Measurements from ENCODE around the gene GRPEL1. TPM values are rescaled to one million over a fixed set of nuclear protein-coding genes. Genes with fewer than 3 reads are reported as not detected.

The GRPEL1 gene
- total RNA-seq, 2 experiments from 2014 or later, result 34.8 to 35.4 TPM

GRCh38 chr4:7070729-7071511 lies 3.1 kb upstream of the GRPEL1 start:
- CTCF ChIA-PET, result interaction anchor here (0.6 to 13.8 kb wide), 22 partner anchors 9 to 412 kb away, joined by 3 to 128 read pairs (median 4); partner anchors contain the start of genes BLOC1S4 and TADA2B
- DNase-seq, result peak; percentile 89
- Mint-ChIP-seq H3K4me3 (peak overlapping the region; percentile 33), H3K27ac (peak overlapping the region; percentile 77), H3K4me1 (peaks cover 33% of the 10 kb centered on the region), H3K9me3 (no peaks in the 10 kb centered on the region), H3K27me3 (peaks cover 11% of the 10 kb centered on the region), H3K36me3 (ENCODE audit: low read depth) (peaks cover 9% of the 10 kb centered on the region)
- POLR2A ChIA-PET, result no interaction called here

- DNase-seq, result no peak
- CTCF ChIA-PET, result interaction anchor here (0.9 to 13.8 kb wide), 9 partner anchors 10 to 349 kb away, joined by 3 to 128 read pairs (median 5); partner anchors contain the start of gene TADA2B
- peaks cover 11% of the 10 kb centered on the region for H3K27me3 Mint-ChIP-seq
- H3K4me3 Mint-ChIP-seq, result peak overlapping the region; percentile 92
- POLR2A ChIA-PET, result interaction anchor here (0.6 kb wide), 1 partner anchor 169 kb away, joined by 5 read pairs; no protein-coding TSS in a partner anchor
- no peaks in the 10 kb centered on the region for H3K9me3 Mint-ChIP-seq
- H3K4me1 Mint-ChIP-seq, result peaks cover 47% of the 10 kb centered on the region
- H3K27ac Mint-ChIP-seq, result peak overlapping the region; percentile 94
- H3K36me3 Mint-ChIP-seq (ENCODE audit: low read depth), result peaks cover 14% of the 10 kb centered on the region
These were observed 1.0 kb upstream of the GRPEL1 start for GRCh38 chr4:7068883-7069282.

- POLR2A ChIA-PET, result interaction anchor here (0.6 to 1.4 kb wide), 3 partner anchors 69 to 169 kb away, joined by 3 to 14 read pairs (median 5); partner anchors contain the start of gene TBC1D14
- Mint-ChIP-seq H3K27ac (peak overlapping the region; percentile 94), H3K9me3 (no peaks in the 10 kb centered on the region), H3K4me1 (peaks cover 49% of the 10 kb centered on the region), H3K27me3 (peaks cover 11% of the 10 kb centered on the region), H3K36me3 (ENCODE audit: low read depth) (peaks cover 19% of the 10 kb centered on the region), H3K4me3 (peak overlapping the region; percentile 92)
- CTCF ChIA-PET, result interaction anchor here (0.5 to 13.8 kb wide), 8 partner anchors 13 to 348 kb away, joined by 3 to 128 read pairs (median 4); partner anchors contain the start of gene TADA2B
- DNase-seq, result no peak
These were observed 497 bp upstream of the GRPEL1 start for GRCh38 chr4:7068279-7068842.

GRCh38 chr4:7067126-7067451 lies 775 bp downstream of the GRPEL1 start:
- peaks cover 23% of the 10 kb centered on the region for H3K36me3 Mint-ChIP-seq (ENCODE audit: low read depth)
- DNase-seq, result no peak
- POLR2A ChIA-PET, result interaction anchor here (0.9 to 1.4 kb wide), 2 partner anchors 24 to 68 kb away, joined by 3 to 5 read pairs; partner anchors contain the start of gene TADA2B
- no peaks in the 10 kb centered on the region for H3K9me3 Mint-ChIP-seq
- H3K4me1 Mint-ChIP-seq, result peaks cover 49% of the 10 kb centered on the region
- peaks cover 3% of the 10 kb centered on the region for H3K27me3 Mint-ChIP-seq
- peak overlapping the region; percentile 92 for H3K4me3 Mint-ChIP-seq
- CTCF ChIA-PET, result interaction anchor here (0.6 to 13.8 kb wide), 10 partner anchors 12 to 778 kb away, joined by 3 to 128 read pairs (median 3); partner anchors contain the start of gene TADA2B
- H3K27ac Mint-ChIP-seq, result peak overlapping the region; percentile 90

- peaks cover 49% of the 10 kb centered on the region for H3K4me1 Mint-ChIP-seq
These were observed 1.4 kb downstream of the GRPEL1 start for GRCh38 chr4:7066493-7066892.

GRCh38 chr4:7066006-7066405 lies 1.9 kb downstream of the GRPEL1 start:
- no peaks in the 10 kb centered on the region for H3K9me3 Mint-ChIP-seq
- POLR2A ChIA-PET, result no interaction called here
- H3K36me3 Mint-ChIP-seq (ENCODE audit: low read depth), result peaks cover 33% of the 10 kb centered on the region
- DNase-seq, result no peak
- peak overlapping the region; percentile 90 for H3K27ac Mint-ChIP-seq
- peak overlapping the region; percentile 92 for H3K4me3 Mint-ChIP-seq
- CTCF ChIA-PET, result interaction anchor here (0.7 to 13.8 kb wide), 3 partner anchors 16 to 193 kb away, joined by 5 to 128 read pairs (median 15); partner anchors contain the start of gene TADA2B
- H3K4me1 Mint-ChIP-seq, result peaks cover 49% of the 10 kb centered on the region
- peaks cover 2% of the 10 kb centered on the region for H3K27me3 Mint-ChIP-seq

More at GRCh38 chr4:7066493-7066892, 1.4 kb downstream of the GRPEL1 start:
- peaks cover 2% of the 10 kb centered on the region for H3K27me3 Mint-ChIP-seq
- no peak for DNase-seq
- peaks cover 29% of the 10 kb centered on the region for H3K36me3 Mint-ChIP-seq (ENCODE audit: low read depth)
- H3K4me3 Mint-ChIP-seq, result peak overlapping the region; percentile 92
- ChIA-PET CTCF (interaction anchor here (0.7 to 13.8 kb wide), 6 partner anchors 16 to 346 kb away, joined by 3 to 128 read pairs (median 4); partner anchors contain the start of gene TADA2B), POLR2A (no interaction called here)
- H3K27ac Mint-ChIP-seq, result peak overlapping the region; percentile 90
- H3K9me3 Mint-ChIP-seq, result no peaks in the 10 kb centered on the region

GRCh38 chr4:7063362-7063761 lies 4.5 kb downstream of the GRPEL1 start:
- POLR2A ChIA-PET, result interaction anchor here (0.6 kb wide), 1 partner anchor 20 kb away, joined by 3 read pairs; the partner anchor contains the start of gene TADA2B
- Mint-ChIP-seq H3K27me3 (no peaks in the 10 kb centered on the region), H3K36me3 (ENCODE audit: low read depth) (peaks cover 41% of the 10 kb centered on the region), H3K27ac (no peak overlapping the region), H3K4me1 (peaks cover 36% of the 10 kb centered on the region), H3K9me3 (no peaks in the 10 kb centered on the region), H3K4me3 (no peak overlapping the region)
- DNase-seq, result no peak
- CTCF ChIA-PET, result interaction anchor here (0.5 to 13.8 kb wide), 2 partner anchors 9 to 20 kb away, joined by 4 to 128 read pairs; partner anchors contain the start of gene TADA2B

GRCh38 chr4:7062816-7063215 lies 5.0 kb downstream of the GRPEL1 start:
- H3K9me3 Mint-ChIP-seq, result no peaks in the 10 kb centered on the region
- no peak overlapping the region for H3K27ac Mint-ChIP-seq
- CTCF ChIA-PET, result interaction anchor here (0.5 to 13.8 kb wide), 3 partner anchors 8 to 38 kb away, joined by 4 to 128 read pairs (median 4); partner anchors contain the start of gene TADA2B
- POLR2A ChIA-PET, result interaction anchor here (0.7 kb wide), 1 partner anchor 19 kb away, joined by 4 read pairs; no protein-coding TSS in a partner anchor
- no peaks in the 10 kb centered on the region for H3K27me3 Mint-ChIP-seq
- no peak overlapping the region for H3K4me3 Mint-ChIP-seq
- H3K4me1 Mint-ChIP-seq, result peaks cover 36% of the 10 kb centered on the region
- no peak for DNase-seq
- peaks cover 41% of the 10 kb centered on the region for H3K36me3 Mint-ChIP-seq (ENCODE audit: low read depth)

GRCh38 chr4:7061815-7062214 lies 6.0 kb downstream of the GRPEL1 start:
- Mint-ChIP-seq H3K4me1 (peaks cover 34% of the 10 kb centered on the region), H3K4me3 (no peak overlapping the region), H3K27ac (no peak overlapping the region), H3K36me3 (ENCODE audit: low read depth) (peaks cover 40% of the 10 kb centered on the region), H3K9me3 (no peaks in the 10 kb centered on the region), H3K27me3 (no peaks in the 10 kb centered on the region)
- DNase-seq, result no peak
- POLR2A ChIA-PET, result interaction anchor here (0.6 kb wide), 1 partner anchor 82 kb away, joined by 3 read pairs; no protein-coding TSS in a partner anchor
- CTCF ChIA-PET, result interaction anchor here (1.1 to 13.8 kb wide), 3 partner anchors 8 to 37 kb away, joined by 3 to 128 read pairs (median 4); partner anchors contain the start of gene TADA2B

- no peak for DNase-seq
- Mint-ChIP-seq H3K4me3 (no peak overlapping the region), H3K9me3 (no peaks in the 10 kb centered on the region), H3K4me1 (peaks cover 22% of the 10 kb centered on the region), H3K27me3 (no peaks in the 10 kb centered on the region), H3K27ac (no peak overlapping the region), H3K36me3 (ENCODE audit: low read depth) (peaks cover 37% of the 10 kb centered on the region)
- POLR2A ChIA-PET, result no interaction called here
- CTCF ChIA-PET, result interaction anchor here (13.8 kb wide), 1 partner anchor 17 kb away, joined by 128 read pairs; the partner anchor contains the start of gene TADA2B
These were observed 7.3 kb downstream of the GRPEL1 start for GRCh38 chr4:7060346-7061150.

GRCh38 chr4:7059662-7060061 lies 8.2 kb downstream of the GRPEL1 start:
- H3K4me3 Mint-ChIP-seq, result no peak overlapping the region
- H3K9me3 Mint-ChIP-seq, result no peaks in the 10 kb centered on the region
- H3K36me3 Mint-ChIP-seq (ENCODE audit: low read depth), result peaks cover 39% of the 10 kb centered on the region
- DNase-seq, result no peak
- CTCF ChIA-PET, result interaction anchor here (1.3 to 13.8 kb wide), 2 partner anchors 10 to 16 kb away, joined by 3 to 128 read pairs; partner anchors contain the start of gene TADA2B
- POLR2A ChIA-PET, result no interaction called here
- no peak overlapping the region for H3K27ac Mint-ChIP-seq
- no peaks in the 10 kb centered on the region for H3K27me3 Mint-ChIP-seq
- H3K4me1 Mint-ChIP-seq, result peaks cover 16% of the 10 kb centered on the region

Data from activated CD4-positive, alpha-beta T cell treated with anti-CD3 and anti-CD28 coated beads, Interleukin-2, amount 10 ng/mL, durations not matched to agents 7 days and 5 days (primary cell).